Stimulated activated naive CD8-positive, alpha-beta T cell treated with anti-CD3 and anti-CD28 coated beads, Interleukin-15, amount 100 ng/mL, for 72 hours (primary cell): ENCODE results near the gene SRSF2.
"Not testable (repeated sequence)": the region's sequence is repeated elsewhere in the genome, so short reads cannot be mapped to it uniquely, and the experiment has no call there.

Source experiments
- ATAC-seq: fragments of 150-1000 bp; cut with Tn5 transposase; 2 replicates; pipeline ENCODE4 v1.10.0; 2021; ENCODE audit warnings: mild to moderate bottlenecking, moderate library complexity
- DNase-seq, 2 donors: peaks; one replicate each; pipeline ENCODE4 v3.0.0; 2021 to 2022
- H3K27ac Mint-ChIP-seq, 2 donors: one replicate each; pipeline ENCODE4 v1.8.0; 2022; ENCODE audit warnings: mild to moderate bottlenecking in 2 of 2, mixed read lengths in 2 of 2, moderate library complexity in 2 of 2
- H3K27me3 Mint-ChIP-seq: one replicate; pipeline ENCODE4 v1.8.0; 2022; ENCODE audit warnings: mixed read lengths
- H3K4me1 Mint-ChIP-seq: one replicate; pipeline ENCODE4 v1.8.0; 2022; ENCODE audit warnings: mild to moderate bottlenecking, mixed read lengths
- H3K4me3 Mint-ChIP-seq, 2 donors: one replicate each; pipeline ENCODE4 v1.8.0; 2022; ENCODE audit warnings: mild to moderate bottlenecking in 2 of 2, mixed read lengths in 2 of 2, moderate library complexity in 1 of 2
- H3K9me3 Mint-ChIP-seq, 2 donors: one replicate each; pipeline ENCODE4 v1.8.0; 2022; ENCODE audit warnings: mixed read lengths in 2 of 2

Gene SRSF2

GRCh38 chr17:76745785-76746184 lies 8.7 kb upstream of the SRSF2 start:
- not testable (repeated sequence) for H3K27ac Mint-ChIP-seq, DNase-seq, H3K4me3 Mint-ChIP-seq, H3K27me3 Mint-ChIP-seq, H3K9me3 Mint-ChIP-seq, H3K4me1 Mint-ChIP-seq, ATAC-seq

DNA sequence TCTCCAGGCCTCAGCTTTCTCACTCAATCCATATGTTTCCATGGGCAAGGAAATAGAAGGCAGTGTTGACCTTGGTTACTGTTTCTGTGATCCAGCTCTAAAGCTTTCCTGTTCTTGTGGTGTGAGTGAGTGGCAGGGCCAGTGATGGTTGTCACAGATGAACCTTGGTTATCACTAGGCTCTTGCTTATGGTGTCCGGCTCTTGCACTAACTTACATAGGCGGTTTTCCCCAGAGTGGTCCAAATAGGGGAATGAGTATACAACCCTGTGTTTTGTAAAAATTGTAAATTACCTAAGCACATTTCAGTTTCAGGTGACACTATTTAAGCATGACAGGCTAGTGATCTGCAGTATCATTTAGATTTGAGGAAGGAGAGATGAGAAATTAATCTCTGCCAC lies 7.6 kb upstream of the SRSF2 start:
- ATAC-seq, result peak; percentile 45
- no peaks in the 10 kb centered on the region for H3K27me3 Mint-ChIP-seq
- H3K9me3 Mint-ChIP-seq, result no peaks in the 10 kb centered on the region
- no peak for DNase-seq
- no peak overlapping the region for H3K27ac Mint-ChIP-seq
- H3K4me1 Mint-ChIP-seq, result peaks cover 2% of the 10 kb centered on the region
- H3K4me3 Mint-ChIP-seq, result no peak overlapping the region

- H3K4me3 Mint-ChIP-seq, result no peak overlapping the region
- peaks cover 16% of the 10 kb centered on the region for H3K4me1 Mint-ChIP-seq
- DNase-seq (no peak), ATAC-seq (no peak)
- no peak overlapping the region for H3K27ac Mint-ChIP-seq
- no peaks in the 10 kb centered on the region for H3K27me3 Mint-ChIP-seq
- H3K9me3 Mint-ChIP-seq, result no peaks in the 10 kb centered on the region
These were observed 5.8 kb upstream of the SRSF2 start for GRCh38 chr17:76742958-76743357.

DNA sequence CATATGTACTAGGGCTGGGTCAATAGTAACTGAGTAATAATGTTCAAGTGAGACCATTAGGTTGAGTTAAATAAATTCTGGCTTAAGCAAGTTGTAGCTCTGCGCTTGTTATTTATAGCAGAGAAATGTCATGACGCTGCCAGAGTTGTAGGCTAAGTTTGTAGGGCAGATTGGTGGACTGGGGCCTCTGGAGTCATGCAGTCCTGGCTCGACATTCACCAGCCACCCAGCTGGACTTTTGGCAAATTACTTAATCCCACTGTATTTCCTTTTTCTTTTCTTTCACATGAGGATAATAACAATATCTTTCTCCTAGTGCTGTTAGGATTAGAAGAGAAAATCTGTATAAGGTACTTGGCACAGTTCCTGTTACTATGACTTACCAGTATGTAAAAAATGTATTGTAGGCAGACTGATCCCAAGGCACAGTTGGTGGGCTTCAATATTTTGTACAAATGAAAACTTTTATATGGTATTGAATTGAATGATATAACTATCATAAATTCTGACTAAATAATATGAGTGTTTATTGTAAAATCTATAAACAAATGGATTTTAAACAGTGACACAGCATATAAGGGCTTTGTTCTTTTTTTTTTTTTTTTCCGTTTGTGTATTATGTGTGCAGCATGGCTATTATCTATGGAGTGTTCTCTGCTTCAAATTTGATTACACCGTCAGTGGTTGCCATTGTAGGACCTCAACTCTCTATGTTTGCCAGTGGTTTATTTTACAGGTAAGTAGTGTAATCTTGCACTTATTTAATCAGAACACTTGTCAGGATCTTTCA lies 3.4 kb upstream of the SRSF2 start:
- Mint-ChIP-seq H3K9me3 (no peaks in the 10 kb centered on the region), H3K4me3 (no peak overlapping the region), H3K27ac (no peak overlapping the region), H3K27me3 (no peaks in the 10 kb centered on the region), H3K4me1 (peaks cover 16% of the 10 kb centered on the region)
- no peak for ATAC-seq
- DNase-seq, result no peak

DNA sequence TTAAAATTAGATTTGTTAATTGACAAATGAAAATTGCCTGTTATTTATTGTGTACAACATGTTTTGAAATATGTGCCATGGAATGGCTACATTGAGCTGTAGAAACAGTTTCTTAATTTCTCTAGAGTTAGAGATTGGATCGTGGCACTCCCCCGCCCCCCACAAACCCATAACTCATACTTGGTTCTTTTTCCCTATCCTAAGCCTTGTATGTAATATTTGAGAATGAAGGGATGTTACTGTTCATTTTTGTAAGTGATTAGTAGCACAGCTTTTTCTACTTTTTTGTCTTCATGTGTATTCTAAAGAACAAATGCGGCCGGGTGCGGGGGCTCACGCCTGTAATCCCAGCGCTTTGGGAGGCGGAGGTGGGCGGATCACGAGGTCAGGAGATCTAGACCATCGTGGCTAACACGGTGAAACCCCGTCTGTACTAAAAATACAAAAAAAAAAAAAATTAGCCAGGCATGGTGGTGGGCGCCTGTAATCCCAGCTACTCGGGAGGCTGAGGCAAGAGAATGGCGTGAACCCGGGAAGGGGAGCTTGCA lies 2.5 kb upstream of the SRSF2 start:
- H3K27ac Mint-ChIP-seq, ATAC-seq, H3K27me3 Mint-ChIP-seq, H3K9me3 Mint-ChIP-seq, H3K4me3 Mint-ChIP-seq, DNase-seq: not testable (repeated sequence)
- H3K4me1 Mint-ChIP-seq, result peaks cover 17% of the 10 kb centered on the region

- Mint-ChIP-seq H3K9me3 (no peaks in the 10 kb centered on the region), H3K27ac (peak overlapping the region; percentile 42 to 100), H3K27me3 (no peaks in the 10 kb centered on the region), H3K4me3 (peak overlapping the region; percentile 97 to 98), H3K4me1 (peaks cover 29% of the 10 kb centered on the region)
- no peak for ATAC-seq
- no peak for DNase-seq
These were observed 1.3 kb upstream of the SRSF2 start for GRCh38 chr17:76738468-76738850.

- ATAC-seq (peak; percentile 79), DNase-seq (peak; percentile 94 to 95)
- Mint-ChIP-seq H3K27me3 (no peaks in the 10 kb centered on the region), H3K9me3 (no peaks in the 10 kb centered on the region), H3K4me3 (peak within 1 kb of the TSS; percentile 97 to 98), H3K27ac (peak within 1 kb of the TSS; percentile 100), H3K4me1 (peaks cover 34% of the 10 kb centered on the region)
These were observed 741 bp upstream of the SRSF2 start, which contains the start of gene MFSD11 for GRCh38 chr17:76737676-76738467. MFSD11 (plus strand) TSS chr17:76738119; CDS start chr17:76738353, 234 bp downstream.

GRCh38 chr17:76736349-76737081 lies 616 bp downstream of the SRSF2 start:
- Mint-ChIP-seq H3K4me1 (peaks cover 47% of the 10 kb centered on the region), H3K27ac (peak overlapping the region; percentile 100), H3K27me3 (no peaks in the 10 kb centered on the region), H3K9me3 (no peaks in the 10 kb centered on the region), H3K4me3 (peak overlapping the region; percentile 97 to 98)
- DNase-seq (peak; percentile 66 to 78), ATAC-seq (peak; percentile 30)

DNA sequence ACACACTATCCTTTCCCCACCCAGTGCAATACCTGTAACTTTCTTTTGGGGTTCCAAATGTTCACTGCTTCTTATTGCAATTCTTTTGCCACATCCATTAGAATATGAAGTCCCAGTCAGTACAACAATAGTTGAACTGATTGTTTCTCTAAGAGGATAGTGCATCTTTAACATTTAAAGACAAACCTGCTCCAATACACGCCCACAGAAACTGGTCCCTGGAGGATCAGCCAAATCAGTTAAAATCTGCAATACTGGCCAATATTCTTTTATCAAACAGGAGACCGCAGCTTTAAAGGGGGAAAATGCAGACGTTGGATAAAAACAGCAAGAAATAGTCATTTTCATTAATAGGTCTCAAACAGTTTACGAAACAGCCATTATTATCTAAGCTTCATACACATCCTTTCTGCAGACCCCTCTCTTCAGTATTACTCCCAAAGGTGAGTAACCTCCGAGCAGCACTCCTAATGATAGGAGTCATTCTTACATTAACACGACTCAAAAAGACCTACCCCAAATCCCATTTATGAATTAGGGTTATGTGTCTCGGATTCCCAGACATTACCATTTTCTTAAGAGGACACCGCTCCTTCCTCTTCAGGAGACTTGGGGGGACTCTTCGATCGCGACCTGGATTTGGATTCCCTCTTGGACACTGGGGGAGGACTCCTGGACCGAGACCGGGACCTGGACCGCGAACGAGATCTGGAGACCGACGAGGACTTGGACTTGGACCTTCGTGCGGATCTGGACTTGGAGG lies 1.4 kb downstream of the SRSF2 start:
- no peak for ATAC-seq
- peak overlapping the region; percentile 96 to 97 for H3K4me3 Mint-ChIP-seq
- H3K9me3 Mint-ChIP-seq, result no peaks in the 10 kb centered on the region
- DNase-seq, result no peak
- no peaks in the 10 kb centered on the region for H3K27me3 Mint-ChIP-seq
- H3K4me1 Mint-ChIP-seq, result peaks cover 54% of the 10 kb centered on the region
- peak overlapping the region; percentile 96 to 98 for H3K27ac Mint-ChIP-seq

DNA sequence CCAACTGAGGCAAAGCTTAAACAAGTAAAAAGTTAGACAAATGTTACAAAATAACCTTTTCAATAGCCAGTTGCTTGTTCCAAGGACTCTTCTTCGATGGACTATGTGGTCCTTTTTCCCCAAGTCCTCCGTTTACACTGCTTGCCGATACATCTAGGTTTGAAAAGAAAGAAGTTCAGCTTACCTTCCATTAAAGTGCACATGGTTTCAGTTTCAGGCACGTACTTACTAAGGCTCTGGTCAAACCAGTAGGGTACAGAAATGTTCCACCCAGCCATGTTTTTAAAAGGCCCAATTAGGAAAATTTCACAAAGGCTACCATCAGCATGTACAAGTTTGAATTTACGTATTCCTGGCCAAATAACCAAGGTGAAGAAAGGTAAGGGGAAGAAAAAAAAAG lies 2.1 kb downstream of the SRSF2 start:
- Mint-ChIP-seq H3K4me3 (peak overlapping the region; percentile 96 to 97), H3K27ac (peak overlapping the region; percentile 90 to 97), H3K4me1 (peaks cover 61% of the 10 kb centered on the region), H3K27me3 (no peaks in the 10 kb centered on the region), H3K9me3 (no peaks in the 10 kb centered on the region)
- DNase-seq, result no peak
- ATAC-seq, result no peak

DNA sequence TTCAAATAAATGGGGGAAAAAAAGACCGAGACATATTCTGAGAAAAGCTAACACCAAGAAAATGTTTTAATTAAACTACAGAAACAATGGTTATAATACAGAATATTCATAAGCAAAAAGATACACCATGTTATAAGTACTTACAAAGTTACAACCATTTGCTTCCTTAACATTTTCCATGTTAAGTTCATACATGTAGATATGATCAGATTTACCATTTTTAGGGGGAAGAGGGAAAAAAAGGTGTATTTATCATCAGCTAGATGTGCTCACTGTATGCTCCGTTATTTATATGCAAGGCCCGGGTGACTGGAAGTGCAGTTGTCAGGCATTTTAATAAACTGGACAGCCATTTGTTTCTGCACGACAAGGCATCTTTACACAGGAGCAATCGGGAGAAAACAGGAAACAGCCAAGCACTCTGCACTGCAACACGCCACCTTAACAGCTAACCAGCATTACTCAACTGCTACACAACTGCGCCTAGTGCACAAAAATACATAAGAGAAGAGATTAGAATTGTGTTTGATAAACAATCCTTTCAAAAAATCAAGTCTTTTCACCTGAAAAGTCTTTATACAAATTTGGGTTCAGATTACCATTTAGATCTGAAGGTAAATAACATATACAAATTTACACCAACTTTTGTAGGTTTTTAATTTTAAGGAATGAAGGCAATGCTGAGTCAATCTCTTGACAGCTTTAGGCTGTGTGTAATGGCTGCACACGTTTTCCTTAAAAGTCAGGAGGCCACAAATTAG lies 2.9 kb downstream of the SRSF2 start:
- DNase-seq, result no peak
- H3K27ac Mint-ChIP-seq, result peak overlapping the region; percentile 90 to 97
- H3K9me3 Mint-ChIP-seq, result no peaks in the 10 kb centered on the region
- ATAC-seq, result no peak
- no peaks in the 10 kb centered on the region for H3K27me3 Mint-ChIP-seq
- H3K4me3 Mint-ChIP-seq, result peak overlapping the region; percentile 96 to 97
- peaks cover 63% of the 10 kb centered on the region for H3K4me1 Mint-ChIP-seq

GRCh38 chr17:76733618-76733957 lies 3.5 kb downstream of the SRSF2 start:
- ATAC-seq, result no peak
- H3K27ac Mint-ChIP-seq, result peak overlapping the region; percentile 67 to 97
- H3K9me3 Mint-ChIP-seq, result no peaks in the 10 kb centered on the region
- peaks cover 64% of the 10 kb centered on the region for H3K4me1 Mint-ChIP-seq
- DNase-seq, result no peak
- peak overlapping the region; percentile 96 to 97 for H3K4me3 Mint-ChIP-seq
- no peaks in the 10 kb centered on the region for H3K27me3 Mint-ChIP-seq

DNA sequence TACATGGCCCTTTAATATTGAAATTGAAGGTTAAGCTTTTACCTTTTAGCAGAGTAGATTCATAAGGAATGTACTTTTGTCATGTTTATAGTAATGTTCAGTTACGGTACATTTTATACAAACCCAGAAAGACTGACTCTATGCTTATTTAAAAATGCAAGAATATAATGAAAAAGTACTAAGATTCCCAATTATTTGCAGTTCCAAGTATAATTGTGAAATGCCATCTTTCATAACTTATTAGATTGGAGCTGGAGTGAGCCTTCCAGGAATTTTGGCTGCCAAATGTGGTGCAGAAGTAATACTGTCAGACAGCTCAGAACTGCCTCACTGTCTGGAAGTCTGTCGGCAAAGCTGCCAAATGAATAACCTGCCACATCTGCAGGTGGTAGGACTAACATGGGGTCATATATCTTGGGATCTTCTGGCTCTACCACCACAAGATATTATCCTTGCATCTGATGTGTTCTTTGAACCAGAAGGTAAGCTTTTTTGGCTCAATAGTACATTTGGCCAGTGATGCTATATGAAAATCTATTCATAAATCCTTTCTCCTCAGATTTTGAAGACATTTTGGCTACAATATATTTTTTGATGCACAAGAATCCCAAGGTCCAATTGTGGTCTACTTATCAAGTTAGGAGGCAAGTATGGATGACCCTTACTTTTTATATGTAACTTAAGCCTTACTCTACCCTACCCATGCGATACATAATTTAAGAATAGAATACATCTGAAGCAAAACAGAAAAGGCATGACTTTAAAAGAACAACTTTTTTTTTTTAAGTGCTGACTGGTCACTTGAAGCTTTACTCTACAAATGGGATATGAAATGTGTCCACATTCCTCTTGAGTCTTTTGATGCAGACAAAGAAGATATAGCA lies 4.2 kb downstream of the SRSF2 start:
- no peak for DNase-seq
- H3K27ac Mint-ChIP-seq, result peak overlapping the region in 1 of 2 donors; percentile 67
- peaks cover 65% of the 10 kb centered on the region for H3K4me1 Mint-ChIP-seq
- H3K27me3 Mint-ChIP-seq, result no peaks in the 10 kb centered on the region
- no peak for ATAC-seq
- peak overlapping the region; percentile 96 to 97 for H3K4me3 Mint-ChIP-seq
- no peaks in the 10 kb centered on the region for H3K9me3 Mint-ChIP-seq
